K562 (cell line): ENCODE measurements around the gene DAD1. TPM values are rescaled to one million over a fixed set of nuclear protein-coding genes. Genes with fewer than 3 reads are reported as not detected.
"Not testable (repeated sequence)": the region's sequence is repeated elsewhere in the genome, so short reads cannot be mapped to it uniquely, and the experiment has no call there.

Experiments
- ATAC-seq: fragments of 200-7000 bp; cut with Tn5 transposase; 3 replicates; pipeline ENCODE4 v1.9.1; 2020; ENCODE audit warnings: moderate library complexity
- BruUV-seq: library from RNA; stranded (reverse); fragments of 400-500 nt; replicated peaks from 2 replicates; lab custom pipeline; 2021; lab: Mats Ljungman, UMichigan
- CTCF ChIA-PET: fragments of 300-600 bp; formaldehyde crosslinking; extraction: SDS; loops from one replicate; lab custom pipeline; 2021; ENCODE audit warnings: low intra/inter-chr PET ratio; lab: Yijun Ruan, JAX
- POLR2A ChIA-PET: fragments of 300-600, 350-650 bp; sonication (Branson Sonifier 250); formaldehyde crosslinking; extraction: SDS; loops from one replicate; lab custom pipeline; 2021; ENCODE audit warnings: antibody characterized with exemption, inconsistent platforms; lab: Yijun Ruan, JAX
- DNase-seq, 4 experiments: peaks; one replicate each; pipeline versions ENCODE4 v3.0.0 to v3.0.0-alpha.2; 2011 to 2018; ENCODE audit warnings: low spot score in 3 of 4, mixed read lengths in 3 of 4; ENCODE audit errors: extremely low read depth in 1 of 4
- FAIRE-seq: peaks from 2 replicates; lab custom pipeline; 2011; peaks lifted over from hg19 to GRCh38; lab: Jason Lieb, UNC
- H2AFZ ChIP-seq: 2 replicates; pipeline ENCODE4 v1.6.0; 2011; ENCODE audit warnings: low read depth, low read length, control low read depth, inconsistent platforms
- H3K27ac ChIP-seq: fragments of 200-600 bp; 3 replicates; pipeline ENCODE4 v1.8.0; 2011; ENCODE audit warnings: low read depth, mild to moderate bottlenecking, control low read depth, inconsistent platforms, low read length, moderate library complexity, mixed read lengths; ENCODE audit errors: extremely low read depth
- H3K27me3 ChIP-seq, 2 experiments: fragments of 300-600 bp in 1 of 2; 2 replicates in 1 of 2; 3 replicates in 1 of 2; pipeline versions ENCODE4 v1.6.0 to v1.8.0; 2011; ENCODE audit warnings: inconsistent platforms in 2 of 2, low read length in 2 of 2, mild to moderate bottlenecking in 1 of 2, mixed read lengths in 1 of 2, moderate library complexity in 1 of 2; ENCODE audit not compliant: control insufficient read depth in 2 of 2, insufficient read depth in 2 of 2
- H3K36me3 ChIP-seq: fragments of 300-600 bp; 3 replicates; pipeline ENCODE4 v1.8.0; 2011; ENCODE audit warnings: mild to moderate bottlenecking, low read length, inconsistent platforms; ENCODE audit not compliant: control insufficient read depth, insufficient read depth
- H3K4me1 ChIP-seq, 2 experiments: fragments of 200-600 bp in 1 of 2; replicated peaks in 1 of 2; 2 replicates in 1 of 2; 3 replicates in 1 of 2; pipeline versions ENCODE4 v1.5.1 to v1.8.0; 2011; ENCODE audit warnings: inconsistent platforms in 2 of 2, low read length in 2 of 2, mild to moderate bottlenecking in 1 of 2, mixed read lengths in 1 of 2, moderate library complexity in 1 of 2; ENCODE audit not compliant: control insufficient read depth in 2 of 2, insufficient read depth in 2 of 2
- H3K4me2 ChIP-seq: 2 replicates; pipeline ENCODE4 v1.6.1; 2011; ENCODE audit warnings: low read length, control low read depth, inconsistent platforms, mixed read lengths; ENCODE audit not compliant: insufficient read depth
- H3K4me3 ChIP-seq: fragments of 200-600 bp; sonication (generic), shearing (Covaris generic); 2 replicates; pipeline ENCODE4 v1.5.1; 2016; ENCODE audit warnings: control low read depth, inconsistent platforms
- H3K79me2 ChIP-seq: fragments of 200-600 bp; 3 replicates; pipeline ENCODE4 v1.8.0; 2011; ENCODE audit warnings: low read length, inconsistent platforms; ENCODE audit not compliant: control insufficient read depth, insufficient read depth
- H3K9ac ChIP-seq, 2 experiments: 2 replicates each; pipeline versions ENCODE4 v1.6.0 to v1.6.1; 2011; ENCODE audit warnings: low read depth in 2 of 2, low read length in 2 of 2, control low read depth in 1 of 2, inconsistent platforms in 1 of 2, mild to moderate bottlenecking in 1 of 2, mixed read lengths in 1 of 2; ENCODE audit not compliant: insufficient read depth in 1 of 2
- H3K9me1 ChIP-seq: one replicate; pipeline ENCODE4 v1.6.0; 2011; ENCODE audit warnings: inconsistent platforms, mild to moderate bottlenecking, low read length, moderate library complexity; ENCODE audit not compliant: control insufficient read depth, insufficient read depth
- H3K9me3 ChIP-seq: replicated peaks from 2 replicates; pipeline ENCODE4 v1.5.1; 2011; ENCODE audit warnings: low read depth, low read length, inconsistent platforms; ENCODE audit not compliant: control insufficient read depth, insufficient read depth
- H4K20me1 ChIP-seq: replicated peaks from 2 replicates; pipeline ENCODE4 v1.6.1; 2011; ENCODE audit warnings: low read length, inconsistent platforms, mixed read lengths; ENCODE audit not compliant: control insufficient read depth, insufficient read depth
- CXXC5 ChIP-seq: fragments of 250-450 bp; sonication (Bioruptor Pico); IDR thresholded peaks from 2 replicates; pipeline ENCODE4 v1.8.0; 2022; ENCODE audit warnings: inconsistent platforms, mild to moderate bottlenecking, moderate library complexity
- ELF1 ChIP-seq: fragments of 200-800 bp; sonication (Bioruptor generic); IDR thresholded peaks from 2 replicates; pipeline ENCODE4 v1.6.1; 2016; ENCODE audit warnings: missing genetic modification characterization, missing compliant biosample characterization
- HIVEP1 ChIP-seq: fragments of 250-450 bp; sonication (Bioruptor Pico); IDR thresholded peaks from 2 replicates; pipeline ENCODE4 v1.4.0; 2020; ENCODE audit warnings: mild to moderate bottlenecking
- RB1 ChIP-seq: fragments of 450-650 bp; IDR thresholded peaks from 2 replicates; pipeline ENCODE4 v1.6.1; 2017; ENCODE audit warnings: low read depth, mild to moderate bottlenecking
- ZNF41 ChIP-seq: fragments of 250-450 bp; sonication (Bioruptor Pico); conservative IDR thresholded peaks from 2 replicates; pipeline ENCODE4 v1.4.0; 2020; ENCODE audit warnings: mild to moderate bottlenecking
- WGBS: fragments of 100-300 bp; shearing (Covaris generic); methylation state at CpG from one replicate; pipeline ENCODE4 v1.1.6; 2016; ENCODE audit warnings: low coverage, mixed read lengths; ENCODE audit not compliant: insufficient coverage; ENCODE audit errors: missing lambda C conversion rate; 5-methylcytosine and 5-hydroxymethylcytosine counted together
- in situ Hi-C: fragments of 300-500 bp; cut with MboI; formaldehyde crosslinking; loops from 4 replicates; pipeline ENCODE4 v1.15.0; 2018; ENCODE audit warnings: inconsistent platforms, mixed read lengths
- intact Hi-C: fragments of 100-400 bp; cut with micrococcal nuclease; formaldehyde crosslinking; loops from 2 replicates; pipeline ENCODE4 v1.14.2; 2022
- polyA plus RNA-seq, 8 experiments: library from polyadenylated mRNA; depleted of rRNA in 4 of 8; stranded (reverse) in 5 of 8; unstranded in 3 of 8; fragments of >200 nt; fragmentation: Nextera tagmentation in 2 of 8; fragmentation: Illumina TruSeq in 1 of 8; extraction: Ambion mirVana in 2 of 8; extraction: Trizol in 1 of 8; gene quantifications; 2 replicates each; pipeline versions ENCODE4 v1.2.1 to v1.2.3, GENCODE V29; 2011 to 2014; ENCODE audit warnings: inconsistent platforms in 1 of 8, missing spikeins in 1 of 8
- total RNA-seq, 7 experiments: library from RNA; depleted of rRNA in 6 of 7; stranded (reverse); fragments of >200 nt in 6 of 7; fragmentation: Illumina TruSeq in 2 of 7; extraction: Trizol in 2 of 7; gene quantifications; 2 replicates each; pipeline versions ENCODE4 v1.2.1 to v1.2.3, GENCODE V29; 2011 to 2021; ENCODE audit warnings: low replicate concordance in 1 of 7

DAD1 gene
- total and polyA plus RNA-seq, 9 of the 15 experiments (the other 6 are each of a cell fraction or from before 2014, with no cell fraction given) = 104 to 617 (median 222) TPM

DNA sequence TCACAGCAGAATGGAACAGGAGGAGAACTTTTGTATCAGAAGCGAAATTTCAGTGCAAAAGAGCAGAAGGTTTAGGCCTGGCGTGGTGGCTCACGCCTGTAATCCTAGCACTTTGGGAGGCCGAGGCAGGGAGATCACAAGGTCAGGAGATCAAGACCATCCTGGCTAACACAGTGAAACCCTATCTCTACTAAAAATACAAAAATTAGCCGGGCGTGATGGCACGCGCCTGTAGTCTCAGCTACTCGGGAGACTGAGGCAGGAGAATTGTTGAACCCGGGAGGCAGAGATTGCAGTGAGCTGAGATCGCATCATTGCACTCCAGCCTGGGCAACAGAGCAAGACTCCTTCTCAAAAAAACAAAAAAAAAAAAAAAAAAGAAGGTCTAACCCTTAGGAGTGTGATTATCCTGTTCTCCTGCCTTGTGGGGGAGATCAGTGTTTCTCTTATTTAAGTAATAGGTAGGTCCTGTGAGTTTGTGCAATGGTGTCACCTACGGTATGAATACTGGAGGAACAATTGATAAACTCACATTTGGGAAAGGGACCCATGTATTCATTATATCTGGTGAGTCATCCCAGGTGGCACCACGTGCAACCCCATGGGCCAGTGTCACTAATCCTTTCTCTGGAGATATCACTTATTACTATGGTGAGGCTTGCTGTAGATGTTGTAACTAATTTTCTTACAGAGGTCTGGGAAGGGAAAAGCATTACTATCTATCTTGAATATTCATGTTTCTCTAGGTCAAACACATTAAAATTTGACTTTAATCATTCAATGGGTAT lies 45.3 kb downstream of the DAD1 start:
- H3K4me2 ChIP-seq, POLR2A ChIA-PET, H3K9ac ChIP-seq, H3K79me2 ChIP-seq, H3K27ac ChIP-seq, intact Hi-C loops, in situ Hi-C loops, FAIRE-seq, H3K4me1 ChIP-seq, H3K9me1 ChIP-seq, BruUV-seq, H4K20me1 ChIP-seq, H3K27me3 ChIP-seq, H3K4me3 ChIP-seq, CTCF ChIA-PET, H3K36me3 ChIP-seq, H2AFZ ChIP-seq, H3K9me3 ChIP-seq, ATAC-seq, DNase-seq: not testable (repeated sequence)
- 43% methylated on average over 6 of the region's 13 CpGs for WGBS

DNA sequence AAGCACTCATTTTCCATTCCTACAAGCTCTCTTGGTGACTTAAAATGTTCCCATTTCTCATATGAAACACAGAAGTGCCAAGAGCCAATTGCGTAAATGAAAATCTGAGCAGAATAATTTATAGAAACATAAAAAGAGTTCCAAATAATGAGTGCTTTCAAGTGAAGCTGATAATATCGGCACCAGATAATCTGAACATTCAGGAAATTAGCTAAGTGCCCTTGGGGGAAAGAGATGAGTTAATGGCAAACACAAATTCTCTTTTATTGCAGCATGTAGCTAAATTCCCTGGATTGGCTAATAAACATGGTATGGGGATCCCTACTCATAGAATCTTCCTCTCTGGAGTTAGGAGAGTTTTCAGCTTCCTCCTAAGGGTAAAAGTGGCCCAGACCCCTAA lies 46.7 kb downstream of the DAD1 start:
- BruUV-seq = no TSS peak

More for the DNA sequence above, 46.7 kb downstream of the DAD1 start:
- no peak for TF ChIP-seq ELF1 (tag)
- TF ChIP-seq ZNF41 (CRISPR knock-in tag) = no peak
- TF ChIP-seq HIVEP1 (CRISPR knock-in tag) = no peak
- no peak for TF ChIP-seq RB1
- no peak for TF ChIP-seq CXXC5
- 45% methylated on average over 2 of the region's 2 CpGs for WGBS
- FAIRE-seq (no peak), DNase-seq (no peak), ATAC-seq (no peak)
- Histone ChIP-seq H3K4me1 (peaks cover 0 to 10% of the 10 kb centered on the region in 2 experiments; a peak in 4 of 5 replicates), H3K4me2 (no peak overlapping the region), H3K9me1 (no peaks in the 10 kb centered on the region), H3K79me2 (no peaks in the 10 kb centered on the region), H2AFZ (no peak overlapping the region), H3K4me3 (no peak overlapping the region), H3K9me3 (no peaks in the 10 kb centered on the region), H3K27me3 (peaks cover 2 to 8% of the 10 kb centered on the region in 2 experiments; a peak in 3 of 5 replicates), H3K27ac (no peak overlapping the region), H4K20me1 (no peaks in the 10 kb centered on the region), H3K36me3 (no peaks in the 10 kb centered on the region), H3K9ac (no peak overlapping the region)
- in situ Hi-C loops (no loop called here), intact Hi-C loops (no loop called here)
- ChIA-PET CTCF (no interaction called here), POLR2A (interaction anchor here (1.2 kb wide), 1 partner anchor 10 kb away, joined by 4 read pairs; no protein-coding TSS in a partner anchor)
